NB4 (cell line): Measurements from ENCODE around the gene SERINC3.

ENCODE experiments used
- CTCF ChIP-seq: IDR thresholded peaks from one replicate; pipeline ENCODE4 v1.5.1; 2012; ENCODE audit warnings: low read depth, low read length
- MAX ChIP-seq: IDR thresholded peaks from 2 replicates; pipeline ENCODE4 v1.6.1; 2011; ENCODE audit warnings: low read depth, low read length
- MYC ChIP-seq: IDR thresholded peaks from 2 replicates; pipeline ENCODE4 v1.6.1; 2011; ENCODE audit warnings: low read depth, low read length
- POLR2A ChIP-seq: IDR thresholded peaks from 2 replicates; pipeline ENCODE4 v1.6.1; 2011; ENCODE audit warnings: mild to moderate bottlenecking; ENCODE audit not compliant: insufficient read length; ENCODE audit errors: extremely low read depth

- no peak for TF ChIP-seq POLR2A
- no peak for TF ChIP-seq CTCF
- no peak for TF ChIP-seq MAX
- TF ChIP-seq MYC, result no peak
These were observed 30.7 kb upstream of the SERINC3 start for GRCh38 chr20:44552568-44552949.
